HUES64 (cell line): ENCODE measurements around the gene EFNB2.

Source experiments
- H3K27ac ChIP-seq: 2 replicates; pipeline ENCODE4 v1.7.0; 2013; ENCODE audit warnings: low read depth, low read length, inconsistent platforms
- H3K27me3 ChIP-seq: 2 replicates; pipeline ENCODE4 v1.6.1; 2013; ENCODE audit warnings: mild to moderate bottlenecking, low read length; ENCODE audit not compliant: insufficient read depth
- H3K36me3 ChIP-seq: 2 replicates; pipeline ENCODE4 v1.6.1; 2013; ENCODE audit warnings: mild to moderate bottlenecking, low read length; ENCODE audit not compliant: insufficient read depth
- H3K4me1 ChIP-seq: 2 replicates; pipeline ENCODE4 v1.6.1; 2013; ENCODE audit warnings: mild to moderate bottlenecking, low read length, moderate library complexity; ENCODE audit not compliant: insufficient read depth
- H3K4me3 ChIP-seq: 2 replicates; pipeline ENCODE4 v1.5.1; 2013; ENCODE audit warnings: mild to moderate bottlenecking, low read length, moderate library complexity
- H3K9ac ChIP-seq: 2 replicates; pipeline ENCODE4 v1.6.1; 2013; ENCODE audit warnings: mild to moderate bottlenecking, low read depth, low read length
- H3K9me3 ChIP-seq: 2 replicates; pipeline ENCODE4 v1.6.1; 2013; ENCODE audit warnings: low read depth, low read length; ENCODE audit not compliant: insufficient read depth
- WGBS: fragments of 150-250, 120-280 bp; methylation state at CpG from one replicate; pipeline ENCODE4 v1.1.7; 2013; ENCODE audit warnings: missing lambda C conversion rate; 5-methylcytosine and 5-hydroxymethylcytosine counted together

The EFNB2 gene

GRCh38 chr13:106530980-106531481 lies 4.4 kb downstream of the EFNB2 start:
- Histone ChIP-seq H3K27me3 (peaks cover 13% of the 10 kb centered on the region), H3K36me3 (no peaks in the 10 kb centered on the region), H3K4me1 (peaks cover 63% of the 10 kb centered on the region), H3K27ac (peak overlapping the region; percentile 10; the same call in 1 of the 2 replicates), H3K9ac (peak overlapping the region; percentile 11; the same call in 1 of the 2 replicates), H3K9me3 (no peaks in the 10 kb centered on the region), H3K4me3 (peak overlapping the region; percentile 72)
- 64% methylated on average over 7 of the region's 8 CpGs for WGBS

GRCh38 chr13:106530171-106530851 lies 5.2 kb downstream of the EFNB2 start:
- Histone ChIP-seq H3K27ac (no peak overlapping the region), H3K9me3 (no peaks in the 10 kb centered on the region), H3K9ac (peak overlapping the region; percentile 11; the same call in 1 of the 2 replicates), H3K36me3 (no peaks in the 10 kb centered on the region), H3K27me3 (peaks cover 13% of the 10 kb centered on the region), H3K4me3 (peak overlapping the region; percentile 72), H3K4me1 (peaks cover 70% of the 10 kb centered on the region)
- 58% methylated on average over 9 of the region's 11 CpGs for WGBS

- peaks cover 72% of the 10 kb centered on the region for H3K4me1 ChIP-seq
- peak overlapping the region; percentile 16; the same call in 1 of the 2 replicates for H3K9ac ChIP-seq
- H3K9me3 ChIP-seq, result no peaks in the 10 kb centered on the region
- H3K27ac ChIP-seq, result peak overlapping the region; percentile 50
- H3K27me3 ChIP-seq, result peaks cover 13% of the 10 kb centered on the region
- H3K4me3 ChIP-seq, result peak overlapping the region; percentile 72; the same call in 1 of the 2 replicates
- 58% methylated on average over 8 of the region's 8 CpGs for WGBS
- no peaks in the 10 kb centered on the region for H3K36me3 ChIP-seq
These were observed 5.9 kb downstream of the EFNB2 start for GRCh38 chr13:106529415-106530170.

- H3K4me1 ChIP-seq, result peaks cover 72% of the 10 kb centered on the region
- H3K9ac ChIP-seq, result peak overlapping the region; percentile 16; the same call in 1 of the 2 replicates
- H3K27ac ChIP-seq, result peak overlapping the region; percentile 50
These were observed 6.6 kb downstream of the EFNB2 start for GRCh38 chr13:106528718-106529414.

GRCh38 chr13:106527826-106528225 lies 7.6 kb downstream of the EFNB2 start:
- H3K4me3 ChIP-seq, result no peak overlapping the region
- H3K4me1 ChIP-seq, result peaks cover 83% of the 10 kb centered on the region
- WGBS, result 41% methylated on average over 2 of the region's 2 CpGs
- no peaks in the 10 kb centered on the region for H3K9me3 ChIP-seq
- no peaks in the 10 kb centered on the region for H3K36me3 ChIP-seq
- H3K9ac ChIP-seq, result no peak overlapping the region
- H3K27me3 ChIP-seq, result no peaks in the 10 kb centered on the region
- H3K27ac ChIP-seq, result no peak overlapping the region

More at GRCh38 chr13:106528718-106529414, 6.6 kb downstream of the EFNB2 start:
- H3K9me3 ChIP-seq, result no peaks in the 10 kb centered on the region
- peak overlapping the region; percentile 72; the same call in 1 of the 2 replicates for H3K4me3 ChIP-seq
- peaks cover 8% of the 10 kb centered on the region for H3K27me3 ChIP-seq
- WGBS, result 32% methylated on average over 7 of the region's 7 CpGs
- H3K36me3 ChIP-seq, result no peaks in the 10 kb centered on the region

GRCh38 chr13:106527445-106527801 lies 8.0 kb downstream of the EFNB2 start:
- 76% methylated on average over 1 of the region's 1 CpG for WGBS
- H3K27ac ChIP-seq, result no peak overlapping the region
- H3K9me3 ChIP-seq, result no peaks in the 10 kb centered on the region
- peaks cover 87% of the 10 kb centered on the region for H3K4me1 ChIP-seq
- no peaks in the 10 kb centered on the region for H3K36me3 ChIP-seq
- H3K27me3 ChIP-seq, result no peaks in the 10 kb centered on the region
- no peak overlapping the region for H3K4me3 ChIP-seq
- H3K9ac ChIP-seq, result no peak overlapping the region

- no peaks in the 10 kb centered on the region for H3K27me3 ChIP-seq
- no peaks in the 10 kb centered on the region for H3K36me3 ChIP-seq
- 69% methylated on average over 8 of the region's 8 CpGs for WGBS
- no peak overlapping the region for H3K27ac ChIP-seq
- H3K9me3 ChIP-seq, result no peaks in the 10 kb centered on the region
- H3K4me3 ChIP-seq, result no peak overlapping the region
- peaks cover 88% of the 10 kb centered on the region for H3K4me1 ChIP-seq
- H3K9ac ChIP-seq, result no peak overlapping the region
These were observed 8.6 kb downstream of the EFNB2 start for GRCh38 chr13:106526738-106527444.

- H3K9ac ChIP-seq, result no peak overlapping the region
- H3K4me1 ChIP-seq, result peaks cover 88% of the 10 kb centered on the region
- H3K27me3 ChIP-seq, result no peaks in the 10 kb centered on the region
- no peak overlapping the region for H3K27ac ChIP-seq
- no peaks in the 10 kb centered on the region for H3K9me3 ChIP-seq
- 76% methylated on average over 3 of the region's 3 CpGs for WGBS
- H3K4me3 ChIP-seq, result no peak overlapping the region
- H3K36me3 ChIP-seq, result no peaks in the 10 kb centered on the region
These were observed 9.6 kb downstream of the EFNB2 start for GRCh38 chr13:106525865-106526264.

- H3K27me3 ChIP-seq, result no peaks in the 10 kb centered on the region
- H3K4me1 ChIP-seq, result peaks cover 86% of the 10 kb centered on the region
- no peak overlapping the region for H3K27ac ChIP-seq
- 100% methylated on average over 2 of the region's 2 CpGs for WGBS
- H3K4me3 ChIP-seq, result no peak overlapping the region
- H3K9ac ChIP-seq, result no peak overlapping the region
- no peaks in the 10 kb centered on the region; the same call in 1 of the 2 replicates for H3K36me3 ChIP-seq
- no peaks in the 10 kb centered on the region for H3K9me3 ChIP-seq
These were observed 11.4 kb downstream of the EFNB2 start for GRCh38 chr13:106524108-106524507.

GRCh38 chr13:106523576-106523975 lies 11.9 kb downstream of the EFNB2 start:
- 89% methylated on average over 3 of the region's 3 CpGs for WGBS
- H3K27ac ChIP-seq, result no peak overlapping the region
- no peak overlapping the region for H3K4me3 ChIP-seq
- no peaks in the 10 kb centered on the region; the same call in 1 of the 2 replicates for H3K36me3 ChIP-seq
- peaks cover 80% of the 10 kb centered on the region for H3K4me1 ChIP-seq
- H3K9me3 ChIP-seq, result no peaks in the 10 kb centered on the region
- no peak overlapping the region for H3K9ac ChIP-seq
- H3K27me3 ChIP-seq, result no peaks in the 10 kb centered on the region
